NCI-H748 (cell line): Measurements from ENCODE around the gene CCSER1.
A peak's percentile ranks its signal among the peaks of the same experiment; 100 is the strongest.

Experiments used
- DNase-seq: peaks from one replicate; lab custom pipeline; 2025; ENCODE audit not compliant: unreplicated experiment; lab: John Stamatoyannopoulos, UW

Gene CCSER1

GRCh38 chr4:90127706-90128345 is 632 bp downstream of the CCSER1 start:
- DNase-seq: peak; percentile 54

- no peak for DNase-seq
These were observed 1.8 kb downstream of the CCSER1 start for GRCh38 chr4:90128961-90129495.

- DNase-seq: no peak
These were observed 2.9 kb downstream of the CCSER1 start for GRCh38 chr4:90130076-90130475.

GRCh38 chr4:90137555-90137954 is 10.4 kb downstream of the CCSER1 start:
- DNase-seq: no peak

GRCh38 chr4:90142081-90142480 is 14.9 kb downstream of the CCSER1 start:
- no peak for DNase-seq

GRCh38 chr4:90145319-90145718 is 18.1 kb downstream of the CCSER1 start:
- DNase-seq: no peak

- no peak for DNase-seq
These were observed 19.1 kb downstream of the CCSER1 start for GRCh38 chr4:90146306-90146705.

GRCh38 chr4:90148574-90149148 is 21.5 kb downstream of the CCSER1 start:
- no peak for DNase-seq

- DNase-seq: no peak
These were observed 24.8 kb downstream of the CCSER1 start for GRCh38 chr4:90152024-90152423.

- no peak for DNase-seq
These were observed 32.0 kb downstream of the CCSER1 start for GRCh38 chr4:90159193-90159592.

GRCh38 chr4:90160044-90160443 is 32.9 kb downstream of the CCSER1 start:
- no peak for DNase-seq

GRCh38 chr4:90162566-90162965 is 35.4 kb downstream of the CCSER1 start:
- DNase-seq: no peak

GRCh38 chr4:90163872-90164271 is 36.7 kb downstream of the CCSER1 start:
- no peak for DNase-seq

- DNase-seq: no peak
These were observed 38.7 kb downstream of the CCSER1 start for GRCh38 chr4:90165883-90166282.

- no peak for DNase-seq
These were observed 44.3 kb downstream of the CCSER1 start for GRCh38 chr4:90171491-90171890.

GRCh38 chr4:90174621-90175023 is 47.4 kb downstream of the CCSER1 start:
- DNase-seq: no peak

GRCh38 chr4:90181644-90182043 is 54.5 kb downstream of the CCSER1 start:
- DNase-seq: no peak

- DNase-seq: peak; percentile 53
These were observed 56.1 kb downstream of the CCSER1 start for GRCh38 chr4:90183254-90183653.

GRCh38 chr4:90184560-90184959 is 57.4 kb downstream of the CCSER1 start:
- no peak for DNase-seq

- DNase-seq: no peak
These were observed 58.2 kb downstream of the CCSER1 start for GRCh38 chr4:90185416-90185815.

- DNase-seq: no peak
These were observed 59.0 kb downstream of the CCSER1 start for GRCh38 chr4:90186229-90186628.

- DNase-seq: peak; percentile 53
These were observed 60.1 kb downstream of the CCSER1 start for GRCh38 chr4:90187148-90187884.
